ENCODE results near the gene RNF130.

The RNF130 gene

DNA sequence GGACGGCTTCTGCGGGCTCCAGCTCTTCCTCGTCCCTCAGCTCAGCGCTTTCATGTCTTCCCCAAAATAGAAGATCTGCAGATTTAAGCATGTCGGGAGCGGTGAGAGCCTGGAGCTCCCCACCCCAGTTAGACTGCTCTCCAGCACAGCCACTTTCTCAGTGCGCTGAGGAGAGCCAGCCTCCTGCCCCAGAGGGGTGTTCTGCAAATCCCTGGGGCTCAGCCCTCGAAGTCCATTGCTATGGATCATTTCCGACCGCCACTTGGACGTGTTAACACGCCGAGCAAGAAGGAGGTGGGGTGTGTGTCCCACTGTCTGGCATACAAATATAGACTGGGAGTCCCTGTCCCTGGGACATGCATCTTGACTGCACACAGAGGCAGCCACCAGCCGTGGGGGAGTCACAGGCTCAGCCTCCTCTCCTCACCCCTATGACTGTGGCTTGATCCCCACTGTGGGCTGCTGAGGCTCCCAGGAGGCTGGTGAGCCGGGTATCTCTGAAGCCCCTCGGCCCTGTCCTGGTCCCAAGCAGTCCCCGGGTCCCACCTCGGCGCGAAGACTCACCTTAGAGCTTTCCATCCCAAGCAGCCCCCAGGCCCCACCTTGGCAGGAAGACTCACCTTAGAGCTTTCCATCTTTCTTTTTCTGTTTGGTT lies 30.0 kb upstream of the RNF130 start:
- no peak for DNase-seq (ENCODE audit: extremely low read depth, low read depth)
- TF ChIP-seq, protein P1, sequence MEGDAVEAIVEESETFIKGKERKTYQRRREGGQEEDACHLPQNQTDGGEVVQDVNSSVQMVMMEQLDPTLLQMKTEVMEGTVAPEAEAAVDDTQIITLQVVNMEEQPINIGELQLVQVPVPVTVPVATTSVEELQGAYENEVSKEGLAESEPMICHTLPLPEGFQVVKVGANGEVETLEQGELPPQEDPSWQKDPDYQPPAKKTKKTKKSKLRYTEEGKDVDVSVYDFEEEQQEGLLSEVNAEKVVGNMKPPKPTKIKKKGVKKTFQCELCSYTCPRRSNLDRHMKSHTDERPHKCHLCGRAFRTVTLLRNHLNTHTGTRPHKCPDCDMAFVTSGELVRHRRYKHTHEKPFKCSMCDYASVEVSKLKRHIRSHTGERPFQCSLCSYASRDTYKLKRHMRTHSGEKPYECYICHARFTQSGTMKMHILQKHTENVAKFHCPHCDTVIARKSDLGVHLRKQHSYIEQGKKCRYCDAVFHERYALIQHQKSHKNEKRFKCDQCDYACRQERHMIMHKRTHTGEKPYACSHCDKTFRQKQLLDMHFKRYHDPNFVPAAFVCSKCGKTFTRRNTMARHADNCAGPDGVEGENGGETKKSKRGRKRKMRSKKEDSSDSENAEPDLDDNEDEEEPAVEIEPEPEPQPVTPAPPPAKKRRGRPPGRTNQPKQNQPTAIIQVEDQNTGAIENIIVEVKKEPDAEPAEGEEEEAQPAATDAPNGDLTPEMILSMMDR (IDR thresholded peaks at IDR 0.05; ENCODE audit: low read depth, low read length): no peak

DNA sequence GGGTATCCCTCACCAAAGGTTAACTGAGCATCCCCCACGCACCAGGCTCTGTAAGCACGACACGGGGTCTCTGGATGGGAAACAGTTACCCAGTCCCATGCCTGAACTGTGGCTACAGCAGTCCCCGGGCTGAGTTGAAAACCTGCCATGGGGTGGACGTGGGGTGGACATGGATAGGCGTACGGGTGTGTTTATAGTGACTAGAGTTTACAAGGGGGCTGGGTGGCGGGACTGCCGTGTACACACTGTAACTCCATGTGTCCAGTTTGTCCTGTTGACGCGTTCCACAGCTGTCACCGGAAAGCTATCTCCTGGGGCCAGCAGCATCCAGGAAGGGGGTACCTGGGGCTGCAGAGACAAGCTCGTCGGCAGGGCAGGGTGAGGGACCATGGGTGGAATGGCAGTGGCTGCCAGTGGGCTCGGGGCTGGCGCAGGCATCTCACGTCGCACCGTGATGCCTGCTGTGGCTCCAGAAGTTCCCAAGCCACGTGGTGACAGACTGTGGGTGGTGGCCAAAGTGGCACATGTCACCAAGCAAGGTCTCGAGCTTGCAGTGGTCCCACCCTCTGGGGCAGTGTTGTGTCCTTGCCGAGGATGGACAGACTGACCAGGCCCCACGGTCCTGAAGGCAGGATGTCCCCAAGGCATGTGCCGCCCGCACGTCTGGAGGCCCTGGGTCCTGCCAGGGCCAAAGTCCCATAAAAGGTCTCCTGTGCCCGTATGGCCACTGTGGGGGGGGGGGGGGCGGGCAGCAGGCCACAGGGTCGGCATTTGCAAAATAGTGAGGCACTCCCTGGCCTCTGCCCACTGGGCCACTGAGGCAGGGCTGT lies 29.3 kb upstream of the RNF130 start:
- DNase-seq (ENCODE audit: extremely low read depth, low read depth): no peak
- TF ChIP-seq, protein P1 (IDR thresholded peaks at IDR 0.05; ENCODE audit: low read depth, low read length): no peak

GRCh38 chr5:180099733-180100611 lies 28.4 kb upstream of the RNF130 start:
- TF ChIP-seq, protein P1 (IDR thresholded peaks at IDR 0.05; ENCODE audit: low read depth, low read length): no peak
- DNase-seq (ENCODE audit: extremely low read depth, low read depth): no peak

GRCh38 chr5:180098991-180099732 lies 27.6 kb upstream of the RNF130 start:
- DNase-seq (ENCODE audit: extremely low read depth, low read depth): no peak
- TF ChIP-seq, protein P1 (IDR thresholded peaks at IDR 0.05; ENCODE audit: low read depth, low read length): no peak

DNA sequence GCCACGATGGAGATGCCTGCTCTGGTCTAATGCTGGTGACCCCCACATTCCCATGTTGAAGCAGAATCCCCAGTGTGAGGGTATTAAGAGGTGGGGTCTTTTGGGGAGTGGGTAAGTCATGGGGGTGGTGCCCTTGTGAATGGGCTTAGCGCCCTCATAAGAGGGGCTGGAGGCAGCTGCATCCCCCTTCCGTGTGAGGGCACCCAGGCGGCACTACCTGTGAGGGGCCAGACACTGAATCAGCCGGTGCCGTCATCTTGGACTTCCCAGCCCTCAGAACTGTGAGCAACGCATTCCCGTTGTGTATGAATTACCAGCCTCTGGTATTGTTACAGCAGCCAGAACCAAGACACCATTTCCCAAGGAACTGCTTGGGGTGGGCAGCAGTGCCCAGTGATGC lies 27.0 kb upstream of the RNF130 start:
- no peak for DNase-seq (ENCODE audit: extremely low read depth, low read depth)
- TF ChIP-seq, protein P1 (IDR thresholded peaks at IDR 0.05; ENCODE audit: low read depth, low read length): no peak

- no peak for DNase-seq (ENCODE audit: extremely low read depth, low read depth)
- TF ChIP-seq, protein P1 (IDR thresholded peaks at IDR 0.05; ENCODE audit: low read depth, low read length): no peak
These were observed 26.4 kb upstream of the RNF130 start for GRCh38 chr5:180097926-180098325.
